Neural progenitor cell (in vitro differentiated cells): ENCODE data around the gene QRFPR.

Experiments
- CTCF ChIP-seq: fragments of 200-600 bp; sonication (generic); IDR thresholded peaks from 2 replicates; pipeline ENCODE4 v1.5.1; 2017; ENCODE audit warnings: antibody characterized with exemption, mild to moderate bottlenecking
- EZH2 ChIP-seq: fragments of 200-600 bp; sonication (generic); IDR thresholded peaks from 2 replicates; pipeline ENCODE4 v1.6.1; 2017; ENCODE audit warnings: antibody characterized with exemption, mild to moderate bottlenecking, moderate library complexity
- EZH2phosphoT487 ChIP-seq: fragments of 200-600 bp; sonication (generic); IDR thresholded peaks from 2 replicates; pipeline ENCODE4 v1.6.1; 2017; ENCODE audit warnings: antibody characterized with exemption

GRCh38 chr4:121379276-121379675, 1.5 kb downstream of the QRFPR start:
- TF ChIP-seq CTCF (no peak), EZH2 (no peak), EZH2phosphoT487 (no peak)
